Left lobe of liver (tissue), 2 donors: ENCODE results near the gene SPPL2A. TPM values are rescaled to one million over a fixed set of nuclear protein-coding genes. Genes with fewer than 3 reads are reported as not detected.

Source experiments
- ATAC-seq: fragments of 200-7000 bp; cut with Tn5 transposase; one replicate; pipeline ENCODE4 v1.9.1; 2020; ENCODE audit warnings: mild to moderate bottlenecking, moderate library complexity
- DNase-seq: peaks from one replicate; pipeline ENCODE4 v3.0.0-alpha.2; 2020; ENCODE audit warnings: low spot score
- total RNA-seq: library from RNA; stranded (reverse); gene quantifications from one replicate; pipeline ENCODE4 v1.2.1, GENCODE V29; 2021
- donor health status: DM: no; HTN: no; CAD: no; lungs with moderate emphysema.
- donor health status: DM: no; HTN: yes; CAD: no.

Gene SPPL2A
- total RNA-seq, 1 donor from 2014 or later: 101 TPM

DNA sequence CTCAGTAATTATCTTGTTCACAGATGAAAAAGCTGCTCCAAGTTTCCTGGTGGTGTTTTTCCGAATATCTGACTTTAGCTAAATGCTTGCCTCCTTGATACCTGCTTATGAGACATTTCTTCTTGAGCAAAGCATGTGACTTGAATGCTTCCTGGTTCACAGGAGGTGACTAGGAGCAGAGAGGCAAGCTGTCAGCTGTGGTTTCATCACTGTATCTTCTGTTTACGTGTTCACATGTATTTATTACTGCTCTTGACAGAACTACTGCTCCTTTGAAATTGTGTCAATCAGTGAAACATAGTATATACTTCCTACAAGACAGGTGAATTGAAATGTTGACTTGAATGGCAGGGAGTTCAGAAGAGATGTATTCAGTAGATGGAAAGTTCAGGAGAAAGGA lies 8.9 kb upstream of the SPPL2A start:
- ATAC-seq (peak; percentile 37), DNase-seq (no peak)

DNA sequence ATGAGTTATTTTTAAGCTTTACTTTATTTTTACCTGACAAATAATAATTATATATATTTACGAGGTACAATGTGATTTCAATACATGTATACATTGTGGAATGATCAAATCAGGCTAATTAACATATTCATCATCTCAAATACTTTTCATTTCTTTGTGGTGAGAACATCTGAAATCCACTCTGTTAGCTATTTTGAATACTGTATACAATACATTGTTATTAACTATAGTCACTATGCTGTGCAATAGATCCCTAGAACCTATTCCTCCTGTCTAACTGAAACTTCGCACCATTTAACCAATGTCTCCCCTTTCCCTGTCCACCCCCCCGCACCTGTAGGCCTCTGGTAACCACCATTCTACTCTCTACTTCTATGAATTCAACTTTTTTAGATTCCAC lies 7.9 kb upstream of the SPPL2A start:
- DNase-seq: no peak
- no peak for ATAC-seq

GRCh38 chr15:50767332-50767861 lies 1.9 kb upstream of the SPPL2A start:
- no peak for ATAC-seq
- peak; percentile 10 for DNase-seq

DNA sequence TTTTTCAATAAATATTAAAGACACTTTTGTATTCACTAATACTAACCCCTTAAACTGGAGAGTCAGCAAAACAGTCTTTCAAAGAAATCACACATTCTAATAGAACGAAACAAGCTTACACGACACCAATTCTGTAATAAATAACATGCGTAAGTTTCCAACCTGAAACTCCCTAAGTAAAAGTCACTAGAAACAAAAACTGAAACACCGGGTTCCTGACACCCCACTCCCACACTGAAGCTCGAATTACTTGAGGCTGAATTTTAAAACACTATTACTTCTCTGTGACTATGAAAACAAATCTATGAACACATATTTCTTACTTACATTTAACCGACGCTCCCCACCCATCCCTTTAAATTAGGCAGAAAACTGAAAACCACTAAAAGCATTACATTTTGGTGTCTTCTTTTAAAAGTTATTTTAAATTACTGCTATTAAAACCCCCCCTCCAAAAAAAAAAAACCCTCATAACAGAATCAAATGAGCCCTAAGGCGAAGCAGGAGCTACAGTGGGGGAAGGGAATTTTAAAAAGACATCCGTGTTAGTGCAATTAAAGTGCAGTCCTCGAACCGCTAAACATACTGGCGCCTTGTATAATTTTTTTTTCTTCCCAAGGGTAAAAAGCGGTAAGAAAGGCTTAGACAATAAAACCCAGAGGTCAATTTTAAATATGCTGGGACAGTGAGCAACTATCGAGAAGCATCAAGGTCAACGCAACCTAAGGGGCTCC lies 878 bp downstream of the SPPL2A start:
- DNase-seq: no peak
- ATAC-seq: peak; percentile 41

DNA sequence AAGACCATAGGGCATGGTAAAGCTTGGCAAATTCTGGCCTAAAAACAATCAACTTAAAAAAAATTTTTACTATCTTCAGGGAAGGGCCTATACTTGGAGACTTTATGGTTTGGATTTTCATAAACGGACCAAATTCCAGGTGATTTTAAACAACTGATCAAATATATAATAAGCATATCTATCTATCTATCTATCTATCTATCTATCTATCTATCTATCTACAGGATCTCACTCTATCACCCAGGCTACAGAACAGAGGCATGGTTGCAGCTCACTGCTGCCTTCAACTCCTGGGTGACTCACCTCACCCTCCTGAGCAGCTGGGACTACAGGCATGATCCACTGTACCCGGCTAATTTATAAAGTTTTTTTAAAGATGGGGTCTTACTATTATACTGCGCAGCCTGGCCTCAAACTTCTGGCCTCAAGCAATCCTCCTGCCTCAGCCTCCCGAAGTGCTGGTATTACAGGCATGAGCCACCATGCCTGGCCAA lies 6.7 kb downstream of the SPPL2A start:
- ATAC-seq (no peak), DNase-seq (no peak)

- ATAC-seq: no peak
- DNase-seq: no peak
These were observed 12.0 kb downstream of the SPPL2A start for GRCh38 chr15:50753463-50753862.

- DNase-seq: no peak
- ATAC-seq: no peak
These were observed 14.1 kb downstream of the SPPL2A start for GRCh38 chr15:50751394-50751793.

DNA sequence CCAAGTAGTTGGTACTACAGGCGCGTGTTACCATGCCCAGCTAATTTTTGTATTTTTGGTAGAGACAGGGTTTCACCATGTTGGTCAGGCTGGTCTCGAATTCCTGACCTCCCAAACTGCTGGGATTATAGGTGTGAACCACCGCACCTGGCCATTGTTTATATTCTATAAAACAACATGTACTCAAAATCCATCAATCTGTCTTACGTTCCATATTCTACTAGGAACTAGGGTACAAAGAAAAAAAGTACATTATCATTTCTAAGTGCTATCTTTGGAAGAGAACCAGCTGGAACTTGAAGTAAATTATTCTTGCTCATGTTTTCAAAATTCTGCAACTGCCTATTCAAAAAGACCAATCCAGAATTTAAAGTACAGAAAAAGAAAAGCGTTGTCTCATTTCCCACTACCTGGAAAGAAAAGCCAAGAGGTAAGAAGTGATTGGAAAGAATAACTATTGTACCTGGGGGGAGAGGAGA lies 15.2 kb downstream of the SPPL2A start:
- ATAC-seq: no peak

GRCh38 chr15:50747523-50747922 lies 18.0 kb downstream of the SPPL2A start:
- no peak for ATAC-seq
- DNase-seq: no peak

More for the DNA sequence above, 15.2 kb downstream of the SPPL2A start:
- DNase-seq: no peak

DNA sequence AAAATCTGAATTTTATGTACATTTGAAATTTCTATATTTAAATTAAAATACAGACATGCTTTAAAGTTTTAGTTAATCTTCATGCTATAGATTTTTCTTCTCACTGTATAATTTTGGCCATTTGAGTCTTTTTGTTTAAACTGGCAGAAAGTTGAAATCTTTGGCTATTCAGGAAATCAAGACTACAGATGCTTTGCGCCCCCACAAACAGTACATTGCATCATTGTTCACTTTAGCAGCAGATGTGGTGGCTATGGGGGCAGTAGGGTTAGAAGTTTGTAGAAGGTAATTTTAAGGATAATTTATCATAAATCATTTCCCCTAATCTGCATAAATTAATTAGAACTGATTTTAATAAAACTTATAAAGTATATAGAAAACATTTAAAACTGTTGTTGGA lies 20.9 kb downstream of the SPPL2A start:
- ATAC-seq: no peak
- DNase-seq: no peak

GRCh38 chr15:50740955-50741354 lies 24.6 kb downstream of the SPPL2A start:
- no peak for DNase-seq
- ATAC-seq: no peak

DNA sequence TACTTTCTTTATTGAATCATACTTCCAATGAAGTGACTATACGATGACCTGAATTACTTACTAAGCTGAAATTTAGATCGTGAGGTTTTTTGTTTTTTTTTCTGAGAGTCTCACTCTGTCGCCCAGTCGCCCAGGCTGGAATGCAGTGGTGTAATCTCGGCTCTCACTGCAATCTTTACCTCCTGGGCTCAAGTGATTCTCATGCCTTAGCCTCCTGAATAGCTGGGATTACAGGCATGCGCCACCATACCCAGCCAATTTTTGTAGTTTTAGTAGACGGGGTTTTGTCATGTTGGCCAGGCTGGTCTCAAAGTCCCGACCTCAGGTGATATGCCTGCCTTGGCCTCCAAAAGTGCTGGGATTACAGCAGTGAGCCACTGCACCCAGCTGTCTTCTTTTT lies 28.7 kb downstream of the SPPL2A start:
- DNase-seq (no peak), ATAC-seq (peak; percentile 60)

DNA sequence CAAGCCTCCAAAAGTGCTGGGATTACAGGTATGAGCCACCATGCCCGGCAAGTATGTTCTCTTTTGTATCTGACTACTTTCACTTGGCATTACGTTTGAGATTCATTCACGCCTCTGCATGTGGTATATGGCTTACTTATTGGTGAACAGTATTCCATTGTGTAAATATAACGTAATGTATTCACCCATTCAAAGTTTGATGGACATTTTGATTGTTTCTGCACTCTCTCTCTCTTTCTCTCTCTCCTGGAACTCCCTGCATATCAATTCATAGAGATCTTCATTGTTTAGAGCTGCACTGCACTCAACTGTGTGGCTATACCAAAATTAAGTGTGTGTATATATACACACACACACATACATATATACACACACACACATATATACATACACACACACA lies 30.4 kb downstream of the SPPL2A start:
- no peak for ATAC-seq

GRCh38 chr15:50726315-50726714 lies 39.2 kb downstream of the SPPL2A start:
- peak; percentile 66 for ATAC-seq

More for the DNA sequence above, 30.4 kb downstream of the SPPL2A start:
- no peak for DNase-seq

GRCh38 chr15:50718700-50719125 lies 46.8 kb downstream of the SPPL2A start:
- peak; percentile 97 for ATAC-seq
- peak; percentile 77 for DNase-seq

More at GRCh38 chr15:50726315-50726714, 39.2 kb downstream of the SPPL2A start:
- DNase-seq: no peak

DNA sequence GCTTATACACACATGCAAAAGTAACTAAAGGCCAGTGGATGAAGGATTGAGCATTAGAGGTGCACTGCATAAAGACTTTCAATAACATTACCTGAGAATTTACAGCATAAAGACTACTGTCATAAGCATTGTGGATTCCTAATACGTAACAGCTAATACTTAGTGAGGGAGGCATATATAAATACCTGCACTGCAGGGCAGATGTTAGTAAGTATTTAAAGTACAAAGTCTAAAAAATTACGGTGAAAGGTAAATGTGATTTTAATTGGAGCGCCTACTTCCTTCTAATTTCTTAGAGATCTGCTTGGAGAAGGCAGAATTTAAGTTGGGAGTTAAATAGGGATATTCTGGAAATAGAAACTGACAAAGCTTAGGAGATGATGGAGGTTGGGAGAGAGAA lies 53.5 kb downstream of the SPPL2A start:
- ATAC-seq (peak; percentile 14), DNase-seq (no peak)

DNA sequence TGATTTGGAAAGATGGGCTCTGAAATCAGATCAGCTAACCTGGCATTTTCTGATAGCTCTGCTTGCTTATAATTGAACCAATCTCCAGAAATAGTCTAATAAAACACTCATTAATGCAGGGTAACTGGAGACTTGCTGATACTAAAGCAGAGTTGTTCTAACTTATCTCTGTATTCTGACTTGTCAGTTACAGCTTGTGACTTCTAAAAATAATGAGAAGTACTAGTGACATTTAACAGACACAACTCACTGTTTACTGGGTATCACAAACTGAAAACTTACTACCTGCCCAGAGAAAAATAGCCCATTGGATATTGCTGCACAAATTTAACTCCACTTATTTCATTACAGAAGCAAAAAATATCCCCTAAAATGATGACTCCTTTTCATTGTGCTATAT lies 54.9 kb downstream of the SPPL2A start:
- ATAC-seq: no peak

DNA sequence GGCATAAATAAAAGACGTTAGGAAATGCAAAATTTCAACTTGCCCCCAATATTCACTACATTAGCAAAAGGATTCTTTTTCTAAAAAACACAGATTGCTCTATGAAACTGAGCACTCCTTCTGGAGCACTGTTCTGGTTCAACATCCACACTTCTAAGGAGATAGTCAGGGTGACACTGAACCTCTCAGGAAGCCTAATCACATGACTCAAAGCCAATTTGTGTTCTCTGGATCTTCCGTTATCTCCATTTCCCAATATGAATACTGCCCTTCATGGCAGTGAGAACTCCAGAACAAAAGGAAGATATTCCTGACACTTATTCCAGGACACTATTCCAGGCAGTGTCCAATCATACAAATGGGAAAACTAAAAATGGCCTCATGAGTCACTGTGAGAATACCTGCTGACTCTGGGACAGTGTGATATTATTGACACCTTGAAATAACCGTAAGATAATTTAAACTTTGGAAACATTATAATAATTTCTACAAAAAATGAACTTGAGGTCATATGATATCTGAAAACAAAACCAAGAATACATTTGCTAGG lies 57.6 kb downstream of the SPPL2A start:
- ATAC-seq: no peak
- DNase-seq: no peak

More for the DNA sequence above, 54.9 kb downstream of the SPPL2A start:
- no peak for DNase-seq

- ATAC-seq (no peak), DNase-seq (no peak)
These were observed 62.7 kb downstream of the SPPL2A start for GRCh38 chr15:50702762-50703334.

GRCh38 chr15:50698101-50698500 lies 67.4 kb downstream of the SPPL2A start:
- DNase-seq (no peak), ATAC-seq (no peak)

DNA sequence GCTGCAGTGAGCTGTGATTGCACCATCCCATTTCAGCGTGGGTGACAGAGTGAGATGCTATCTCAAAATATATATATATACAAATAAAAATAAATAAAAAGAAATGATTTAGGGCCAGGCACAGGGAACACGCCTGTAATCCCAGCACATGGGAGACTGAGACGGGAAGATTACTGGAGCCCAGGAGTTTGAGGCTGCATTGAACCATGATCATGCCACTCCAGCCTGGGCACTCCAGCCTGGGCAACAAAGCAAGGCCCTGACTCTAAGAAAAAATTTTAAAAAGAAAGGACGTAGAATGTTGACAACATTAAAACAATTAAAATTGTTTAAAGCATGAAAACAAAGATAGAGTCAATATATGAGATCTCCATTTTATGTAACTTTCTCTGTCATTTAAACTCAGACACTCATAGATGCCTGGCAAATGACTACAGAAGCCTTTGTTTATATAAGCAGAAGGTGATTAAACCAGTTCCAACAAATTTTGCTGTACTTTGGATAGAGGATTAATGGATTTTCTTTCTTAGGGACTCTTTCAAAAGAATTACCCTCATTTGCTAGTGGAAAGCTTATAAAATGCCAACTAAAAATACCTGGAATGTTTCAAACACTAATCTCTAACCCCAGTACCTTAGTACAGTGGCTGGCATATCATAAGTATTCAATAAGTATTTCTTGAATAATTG lies 68.3 kb downstream of the SPPL2A start:
- no peak for DNase-seq
- peak; percentile 85 for ATAC-seq
